ENCODE data around the gene WFIKKN2. TPM values are rescaled to one million over a fixed set of nuclear protein-coding genes. Genes with fewer than 3 reads are reported as not detected.

WFIKKN2 gene
- total and polyA plus RNA-seq, 2 of the 8 experiments (the other 6 are each of a cell fraction or from before 2014, with no cell fraction given) = 0.07 to 0.30 TPM

- Histone ChIP-seq H3K23me2 (ENCODE audit: low read depth, low read length) (no peaks in the 10 kb centered on the region), H2BK12ac (ENCODE audit: low read depth, low read length) (no peak overlapping the region), H2BK15ac (ENCODE audit: low read length) (no peak overlapping the region), H3K79me1 (ENCODE audit: low read depth, low read length) (no peaks in the 10 kb centered on the region), H3K9me3 (ENCODE audit: insufficient read depth in 2 of 2, low read depth in 1 of 2, low read length in 1 of 2) (peaks cover 0 to 3% of the 10 kb centered on the region in 2 experiments; a peak in 2 of 4 replicates), H2AFZ (ENCODE audit: low read length) (no peak overlapping the region), H3K18ac (ENCODE audit: extremely low read depth, low read length) (no peak overlapping the region), H3K9ac (replicated peaks in 1 of 4; ENCODE audit: extremely low read depth in 1 of 4, low read depth in 3 of 4, low read length in 3 of 4) (no peak overlapping the region), H3K14ac (ENCODE audit: insufficient read length) (no peak overlapping the region), H2AK5ac (ENCODE audit: low read depth, low read length) (no peak overlapping the region), H4K5ac (ENCODE audit: insufficient read length, low read depth, low read length) (no peak overlapping the region), H3K27ac (ENCODE audit: low read depth, low read length) (no peak overlapping the region), H3K4me1 (replicated peaks in 1 of 4; ENCODE audit: control insufficient read depth in 3 of 4, insufficient read depth in 4 of 4, low read length in 3 of 4) (no peaks in the 10 kb centered on the region), H2BK5ac (ENCODE audit: low read depth, low read length) (no peak overlapping the region), H3K23ac (ENCODE audit: insufficient read length) (no peak overlapping the region), H3K27me3 (replicated peaks in 1 of 4; ENCODE audit: control insufficient read depth in 3 of 4, extremely low read depth in 1 of 4, insufficient read depth in 3 of 4, low read length in 3 of 4) (no peaks in the 10 kb centered on the region), H3K4ac (replicated peaks; ENCODE audit: insufficient read length, low read depth, low read length) (no peak overlapping the region), H3K36me3 (ENCODE audit: control insufficient read depth in 2 of 4, insufficient read depth in 4 of 4, low read length in 3 of 4) (no peaks in the 10 kb centered on the region), H3K56ac (replicated peaks; ENCODE audit: insufficient read length, low read depth, low read length) (no peak overlapping the region), H3K4me3 (ENCODE audit: extremely low read depth in 1 of 4, insufficient read depth in 2 of 4, low read depth in 3 of 4, low read length in 4 of 4) (no peak overlapping the region), H4K8ac (ENCODE audit: extremely low read depth, insufficient read depth, low read length) (no peak overlapping the region), H2BK120ac (replicated peaks; ENCODE audit: low read depth, low read length) (no peak overlapping the region), H4K91ac (replicated peaks; ENCODE audit: insufficient read length, low read length) (no peak overlapping the region), H3K4me2 (ENCODE audit: insufficient read depth in 1 of 2, low read depth in 2 of 2, low read length in 2 of 2) (no peak overlapping the region), H4K20me1 (replicated peaks in 1 of 2; ENCODE audit: control insufficient read depth in 1 of 2, insufficient read depth in 2 of 2, low read length in 2 of 2) (no peaks in the 10 kb centered on the region), H3K79me2 (ENCODE audit: control insufficient read depth in 1 of 2, insufficient read depth in 2 of 2, low read length in 2 of 2) (no peaks in the 10 kb centered on the region), H2BK20ac (ENCODE audit: low read length) (no peak overlapping the region)
- WGBS, 2 experiments (ENCODE audit: extremely low coverage in 1 of 2, insufficient coverage in 1 of 2, insufficient read length in 1 of 2, insufficient replicate concordance in 2 of 2, low coverage in 1 of 2, low lambda C conversion rate in 2 of 2, missing lambda C conversion rate in 1 of 2) = 94% methylated on average over 5 of the region's 5 CpGs; no CpG with 5 or more reads in 1 of the 2 experiments
- DNase-seq (ENCODE audit: low read depth in 1 of 2, low spot score in 2 of 2) = no peak
- ChIA-PET POLR2A (ENCODE audit: partially characterized antibody) (interaction anchor here (0.8 to 6.3 kb wide), 2 partner anchors 13 kb away, joined by 3 to 51 read pairs; partner anchors contain the start of gene TOB1), CTCF (ENCODE audit: partially characterized antibody) (interaction anchor here (1.0 kb wide), 1 partner anchor 583 kb away, joined by 3 read pairs; no protein-coding TSS in a partner anchor)
- FAIRE-seq = no peak
- TF ChIP-seq SP1 (IDR thresholded peaks at IDR 0.05; ENCODE audit: low read depth, low read length) = no peak
- TF ChIP-seq ASH2L (IDR thresholded peaks at IDR 0.05; ENCODE audit: low read length) = no peak
- TF ChIP-seq HDAC6 (IDR thresholded peaks at IDR 0.05; ENCODE audit: low read depth, low read length) = no peak
- TF ChIP-seq RFX5 (IDR thresholded peaks at IDR 0.05; ENCODE audit: borderline replicate concordance, low read depth, low read length) = no peak
- no peak for TF ChIP-seq RXRA (IDR thresholded peaks at IDR 0.05; ENCODE audit: insufficient read depth, low read depth, low read length)
- TF ChIP-seq CTCF (IDR thresholded peaks at IDR 0.05; ENCODE audit: control extremely low read depth in 1 of 3, insufficient read depth in 1 of 3, low read depth in 1 of 3, low read length in 3 of 3) = no peak
- no peak for TF ChIP-seq PHF8 (conservative IDR thresholded peaks at IDR 0.05; ENCODE audit: low read depth, low read length)
- TF ChIP-seq JUND (IDR thresholded peaks at IDR 0.05; ENCODE audit: low read length) = no peak
- TF ChIP-seq BCL11A (IDR thresholded peaks at IDR 0.05; ENCODE audit: low read depth in 2 of 2, low read length in 2 of 2) = no peak
- no peak for TF ChIP-seq SAP30 (IDR thresholded peaks at IDR 0.05; ENCODE audit: insufficient read depth, insufficient replicate concordance, low read length)
- TF ChIP-seq POLR2A (IDR thresholded peaks at IDR 0.05; ENCODE audit: control extremely low read depth in 1 of 2, low read depth in 2 of 2, low read length in 2 of 2) = no peak
Measured at GRCh38 chr17:50879086-50879485, 43.7 kb downstream of the WFIKKN2 start.

Data from H1 (cell line).